ENCODE measurements around the gene VPS41. TPM values are rescaled to one million over a fixed set of nuclear protein-coding genes. Genes with fewer than 3 reads are reported as not detected.
"Not testable (repeated sequence)": the region's sequence is repeated elsewhere in the genome, so short reads cannot be mapped to it uniquely, and the experiment has no call there.

VPS41 gene
- polyA plus RNA-seq (2012; ENCODE audit: low read depth, missing spikeins), result 32.1 TPM

DNA sequence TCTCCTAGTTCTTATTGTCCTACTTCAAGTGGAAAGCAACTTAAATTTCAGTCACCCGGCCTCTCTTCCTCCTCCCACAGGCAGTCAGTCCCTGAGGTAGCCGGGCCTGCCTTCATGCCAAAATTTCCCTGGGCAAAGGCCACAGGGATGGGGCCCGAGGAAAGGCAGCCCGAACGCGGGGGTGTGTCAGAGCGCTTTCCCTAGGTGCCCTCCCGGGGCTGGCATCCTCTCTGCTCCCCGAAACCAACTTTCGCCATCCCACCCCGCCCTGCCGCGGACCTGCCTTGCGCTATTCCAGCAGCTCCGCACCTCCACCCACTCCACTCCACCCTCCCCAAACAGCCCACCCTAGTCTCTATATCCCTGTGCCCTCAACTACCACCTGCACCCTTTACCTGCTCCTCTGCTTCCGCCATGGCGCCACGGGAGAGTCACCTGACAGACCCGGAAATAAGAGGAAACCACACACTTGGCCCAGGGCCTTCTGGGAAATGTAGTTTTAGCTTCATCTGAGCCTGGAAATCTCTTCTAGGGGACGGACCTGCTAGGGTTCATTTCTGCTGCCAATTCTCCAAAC lies at the start of gene VPS41:
Gene VPS41 (minus strand): TSS at position 433 of the 577 bp plus-strand sequence. CDS start 17 bp downstream, at position 416.
- DNase-seq (ENCODE audit: insufficient read length, low spot score), result peak; percentile 60
- TF ChIP-seq TAF1 (IDR thresholded peaks at IDR 0.05; ENCODE audit: low read depth, low read length), result peak; percentile 88
- TF ChIP-seq POLR2A (IDR thresholded peaks at IDR 0.05; ENCODE audit: low read depth, low read length), result peak; percentile 69
- no peak for TF ChIP-seq SPI1 (IDR thresholded peaks at IDR 0.05; ENCODE audit: low read depth, low read length)
- peak; percentile 89 for FAIRE-seq

DNA sequence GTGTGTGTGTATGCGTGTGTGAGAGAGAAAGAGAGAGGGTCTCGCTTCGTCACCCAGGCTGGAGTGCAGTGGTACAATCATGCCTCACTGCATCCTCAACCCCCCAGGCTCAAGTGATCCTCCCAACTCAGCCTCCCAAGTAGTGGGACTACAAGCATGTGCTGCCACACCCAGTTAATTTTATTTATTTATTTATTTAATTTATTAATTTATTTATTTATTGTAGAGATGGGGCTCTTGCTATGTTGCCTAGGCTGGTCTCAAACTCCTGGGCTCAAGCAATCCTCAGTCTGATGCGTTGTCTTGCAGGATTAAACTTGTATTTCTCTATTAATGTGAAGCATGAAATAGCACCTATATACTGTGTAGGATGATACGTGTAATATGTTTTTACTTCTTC lies 46.9 kb upstream of the VPS41 start:
- no peak for TF ChIP-seq PAX5 (IDR thresholded peaks at IDR 0.05; ENCODE audit: insufficient read depth, low read length, severe bottlenecking)
- TF ChIP-seq POU2F2 (IDR thresholded peaks at IDR 0.05; ENCODE audit: low read depth, low read length), result no peak
- TF ChIP-seq POLR2AphosphoS5 (IDR thresholded peaks at IDR 0.05; ENCODE audit: low read depth, low read length), result no peak
- no peak for TF ChIP-seq SPI1 (IDR thresholded peaks at IDR 0.05; ENCODE audit: low read depth, low read length)
- no peak for TF ChIP-seq TAF1 (IDR thresholded peaks at IDR 0.05; ENCODE audit: low read depth, low read length)
- TF ChIP-seq POLR2A (IDR thresholded peaks at IDR 0.05; ENCODE audit: low read depth, low read length), result no peak
- no peak for DNase-seq (ENCODE audit: insufficient read length, low spot score)
- no peak for FAIRE-seq

DNA sequence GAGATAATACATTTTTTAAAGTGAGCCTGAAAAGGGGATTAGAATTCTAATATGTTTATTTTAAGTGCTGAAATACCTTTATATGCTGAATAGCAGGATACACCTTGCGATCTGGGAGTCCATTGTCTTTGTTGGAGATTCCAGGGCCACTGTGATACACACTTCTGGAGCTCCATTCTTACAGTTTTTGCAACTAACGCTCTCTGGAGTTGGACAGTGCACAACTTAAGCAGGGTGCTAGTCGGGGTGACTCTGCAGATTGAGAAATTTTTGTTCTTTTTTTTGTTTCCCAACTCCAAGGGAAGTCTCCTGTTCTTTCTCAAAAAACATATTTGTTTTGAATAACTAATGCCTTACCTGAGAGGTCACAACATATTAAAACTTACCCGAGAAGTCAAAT lies 45.0 kb upstream of the VPS41 start:
- TF ChIP-seq TAF1 (IDR thresholded peaks at IDR 0.05; ENCODE audit: low read depth, low read length), result no peak
- TF ChIP-seq SPI1 (IDR thresholded peaks at IDR 0.05; ENCODE audit: low read depth, low read length), result no peak
- no peak for TF ChIP-seq POLR2AphosphoS5 (IDR thresholded peaks at IDR 0.05; ENCODE audit: low read depth, low read length)
- no peak for TF ChIP-seq POU2F2 (IDR thresholded peaks at IDR 0.05; ENCODE audit: low read depth, low read length)
- TF ChIP-seq POLR2A (IDR thresholded peaks at IDR 0.05; ENCODE audit: low read depth, low read length), result no peak
- TF ChIP-seq PAX5 (IDR thresholded peaks at IDR 0.05; ENCODE audit: insufficient read depth, low read length, severe bottlenecking), result no peak
- FAIRE-seq (no peak), DNase-seq (ENCODE audit: insufficient read length, low spot score) (no peak)

DNA sequence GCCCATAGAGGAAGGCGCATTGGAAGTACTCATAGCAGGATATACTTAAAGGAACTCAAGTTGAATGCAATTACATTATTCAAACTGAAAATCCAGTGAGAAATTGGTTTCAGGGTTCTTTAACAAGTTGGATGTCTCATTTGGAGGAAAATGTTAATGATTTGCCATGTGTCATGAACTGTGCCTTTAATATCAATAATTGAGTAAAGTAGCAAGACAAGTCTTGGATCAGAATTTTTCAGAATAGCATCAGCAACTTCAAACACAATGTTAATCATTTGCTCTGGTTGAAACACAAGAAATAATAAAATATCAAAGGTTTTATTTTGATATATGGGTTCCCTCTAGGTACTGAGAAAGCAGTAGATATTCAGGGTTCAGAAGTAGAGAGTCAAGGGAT lies 44.2 kb upstream of the VPS41 start:
- FAIRE-seq, result no peak
- TF ChIP-seq POLR2A (IDR thresholded peaks at IDR 0.05; ENCODE audit: low read depth, low read length), result no peak
- no peak for TF ChIP-seq POLR2AphosphoS5 (IDR thresholded peaks at IDR 0.05; ENCODE audit: low read depth, low read length)
- no peak for TF ChIP-seq SPI1 (IDR thresholded peaks at IDR 0.05; ENCODE audit: low read depth, low read length)
- no peak for TF ChIP-seq TAF1 (IDR thresholded peaks at IDR 0.05; ENCODE audit: low read depth, low read length)
- no peak for TF ChIP-seq PAX5 (IDR thresholded peaks at IDR 0.05; ENCODE audit: insufficient read depth, low read length, severe bottlenecking)
- no peak for TF ChIP-seq POU2F2 (IDR thresholded peaks at IDR 0.05; ENCODE audit: low read depth, low read length)
- no peak for DNase-seq (ENCODE audit: insufficient read length, low spot score)

DNA sequence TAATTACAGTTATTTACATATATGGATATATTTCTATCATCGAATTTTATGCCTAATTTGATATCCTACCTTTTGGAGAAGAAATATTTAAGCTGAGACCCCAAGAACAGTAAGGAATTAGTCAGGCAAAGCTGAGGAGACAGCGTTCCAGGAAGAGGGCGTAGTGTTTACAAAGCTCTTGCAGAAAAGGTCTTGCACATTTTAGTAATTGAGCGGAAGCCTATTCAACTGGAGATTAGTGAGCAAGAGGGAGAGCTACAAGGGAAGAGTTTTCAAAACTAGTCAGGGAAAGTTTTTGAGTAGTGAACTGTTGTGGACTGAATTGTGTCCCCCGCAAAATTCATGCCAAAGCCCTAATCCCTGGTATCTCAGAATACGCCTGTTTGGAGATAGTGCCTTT lies 42.2 kb upstream of the VPS41 start:
- no peak for DNase-seq (ENCODE audit: insufficient read length, low spot score)
- TF ChIP-seq POLR2AphosphoS5 (IDR thresholded peaks at IDR 0.05; ENCODE audit: low read depth, low read length), result no peak
- TF ChIP-seq SPI1 (IDR thresholded peaks at IDR 0.05; ENCODE audit: low read depth, low read length), result no peak
- no peak for TF ChIP-seq POU2F2 (IDR thresholded peaks at IDR 0.05; ENCODE audit: low read depth, low read length)
- no peak for TF ChIP-seq PAX5 (IDR thresholded peaks at IDR 0.05; ENCODE audit: insufficient read depth, low read length, severe bottlenecking)
- no peak for TF ChIP-seq POLR2A (IDR thresholded peaks at IDR 0.05; ENCODE audit: low read depth, low read length)
- TF ChIP-seq TAF1 (IDR thresholded peaks at IDR 0.05; ENCODE audit: low read depth, low read length), result no peak
- peak; percentile 5 for FAIRE-seq

DNA sequence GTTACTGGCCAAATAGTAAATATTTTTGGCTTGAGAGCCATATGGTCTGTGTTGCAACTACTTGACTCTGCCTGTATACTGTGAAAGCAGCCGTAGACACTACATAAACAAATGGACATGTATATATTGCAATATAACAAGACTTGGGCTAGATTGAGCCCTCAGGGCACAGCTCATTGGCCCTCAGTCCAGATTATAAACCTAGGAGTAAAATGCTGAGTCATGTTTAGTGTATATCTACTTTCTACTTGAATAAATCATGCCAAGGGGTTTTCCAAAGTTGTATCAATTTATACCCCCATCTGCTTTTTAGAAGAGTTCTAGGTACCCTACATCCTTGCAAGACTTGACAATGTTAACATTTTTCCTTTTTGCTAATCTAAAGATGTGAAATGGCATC lies 41.3 kb upstream of the VPS41 start:
- no peak for DNase-seq (ENCODE audit: insufficient read length, low spot score)
- TF ChIP-seq PAX5 (IDR thresholded peaks at IDR 0.05; ENCODE audit: insufficient read depth, low read length, severe bottlenecking), result no peak
- TF ChIP-seq SPI1 (IDR thresholded peaks at IDR 0.05; ENCODE audit: low read depth, low read length), result no peak
- no peak for TF ChIP-seq POLR2AphosphoS5 (IDR thresholded peaks at IDR 0.05; ENCODE audit: low read depth, low read length)
- no peak for TF ChIP-seq TAF1 (IDR thresholded peaks at IDR 0.05; ENCODE audit: low read depth, low read length)
- no peak for TF ChIP-seq POLR2A (IDR thresholded peaks at IDR 0.05; ENCODE audit: low read depth, low read length)
- TF ChIP-seq POU2F2 (IDR thresholded peaks at IDR 0.05; ENCODE audit: low read depth, low read length), result no peak
- no peak for FAIRE-seq

DNA sequence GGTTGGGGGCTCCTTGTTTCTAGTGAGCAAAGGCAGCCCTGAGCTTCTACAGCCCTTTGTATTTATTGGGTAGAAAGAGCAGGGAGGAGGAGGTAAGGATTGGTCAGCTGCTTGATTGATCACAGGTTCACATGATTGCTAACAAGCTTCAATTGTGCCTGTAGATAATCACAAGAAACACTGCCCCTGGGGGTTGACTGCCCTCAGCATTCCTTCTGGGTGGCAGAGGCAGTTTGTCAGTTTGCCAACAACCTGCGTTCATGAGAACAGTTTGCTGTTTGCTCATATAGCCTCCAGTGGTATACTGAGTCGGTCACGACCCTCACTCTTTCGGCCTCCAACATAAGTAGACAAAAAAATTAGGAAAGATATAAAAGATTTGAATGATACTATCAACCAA lies 38.5 kb upstream of the VPS41 start:
- FAIRE-seq; DNase-seq (ENCODE audit: insufficient read length, low spot score): not testable (repeated sequence)

DNA sequence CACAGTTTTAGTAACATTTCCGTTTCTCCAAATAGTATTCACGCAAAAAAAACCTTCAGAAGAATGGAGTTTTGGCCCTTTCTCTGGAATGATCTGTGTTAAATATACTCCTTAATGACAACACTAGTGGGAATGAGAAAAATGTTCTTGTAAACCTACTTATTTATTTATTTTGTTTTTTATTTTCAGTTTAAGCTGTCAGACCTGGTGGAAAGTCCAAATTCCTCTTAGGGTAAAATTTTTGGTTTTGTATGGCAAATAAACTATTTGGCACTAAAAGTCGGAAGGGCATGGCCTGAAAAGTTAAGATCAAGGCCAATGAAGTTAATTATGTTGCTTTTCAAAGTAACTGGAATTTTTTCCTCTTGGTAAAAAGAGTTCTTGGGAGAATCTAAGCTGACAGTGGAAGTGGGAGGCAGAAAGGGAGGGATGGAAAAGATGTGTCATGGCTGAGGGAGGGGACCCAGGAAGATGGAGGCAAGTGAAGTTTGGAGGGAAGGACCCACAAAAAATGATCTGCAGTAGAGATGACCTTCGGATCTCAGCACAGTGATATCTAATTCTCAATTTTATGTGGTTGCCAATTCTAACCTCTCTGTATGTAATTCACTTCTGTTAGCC lies 33.5 kb upstream of the VPS41 start:
- TF ChIP-seq POLR2AphosphoS5 (IDR thresholded peaks at IDR 0.05; ENCODE audit: low read depth, low read length) (no peak), SPI1 (IDR thresholded peaks at IDR 0.05; ENCODE audit: low read depth, low read length) (no peak), PAX5 (IDR thresholded peaks at IDR 0.05; ENCODE audit: insufficient read depth, low read length, severe bottlenecking) (no peak), TAF1 (IDR thresholded peaks at IDR 0.05; ENCODE audit: low read depth, low read length) (no peak), POLR2A (IDR thresholded peaks at IDR 0.05; ENCODE audit: low read depth, low read length) (no peak), POU2F2 (IDR thresholded peaks at IDR 0.05; ENCODE audit: low read depth, low read length) (no peak)
- FAIRE-seq (no peak), DNase-seq (ENCODE audit: insufficient read length, low spot score) (no peak)

DNA sequence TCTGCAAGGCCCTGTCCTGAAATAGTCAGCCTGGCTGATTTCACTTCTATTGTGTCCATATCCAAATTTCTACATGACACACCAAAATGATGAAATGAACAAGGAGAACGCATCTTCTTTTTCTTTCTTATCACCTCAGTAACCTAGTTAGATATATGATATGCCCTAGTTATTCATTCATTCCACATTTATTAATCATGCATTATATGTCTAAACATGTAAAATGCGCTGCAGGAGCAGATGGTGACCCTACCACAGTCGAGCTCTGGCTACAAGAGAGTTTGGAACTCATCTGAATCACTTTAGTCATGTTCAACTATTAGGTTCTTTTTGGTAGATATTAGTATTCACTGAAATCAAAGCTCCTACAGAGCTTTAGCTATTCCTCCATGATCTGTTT lies 31.8 kb upstream of the VPS41 start:
- FAIRE-seq (no peak), DNase-seq (ENCODE audit: insufficient read length, low spot score) (no peak)
- TF ChIP-seq PAX5 (IDR thresholded peaks at IDR 0.05; ENCODE audit: insufficient read depth, low read length, severe bottlenecking), result no peak
- TF ChIP-seq POLR2AphosphoS5 (IDR thresholded peaks at IDR 0.05; ENCODE audit: low read depth, low read length), result no peak
- no peak for TF ChIP-seq TAF1 (IDR thresholded peaks at IDR 0.05; ENCODE audit: low read depth, low read length)
- TF ChIP-seq SPI1 (IDR thresholded peaks at IDR 0.05; ENCODE audit: low read depth, low read length), result no peak
- TF ChIP-seq POU2F2 (IDR thresholded peaks at IDR 0.05; ENCODE audit: low read depth, low read length), result no peak
- no peak for TF ChIP-seq POLR2A (IDR thresholded peaks at IDR 0.05; ENCODE audit: low read depth, low read length)

DNA sequence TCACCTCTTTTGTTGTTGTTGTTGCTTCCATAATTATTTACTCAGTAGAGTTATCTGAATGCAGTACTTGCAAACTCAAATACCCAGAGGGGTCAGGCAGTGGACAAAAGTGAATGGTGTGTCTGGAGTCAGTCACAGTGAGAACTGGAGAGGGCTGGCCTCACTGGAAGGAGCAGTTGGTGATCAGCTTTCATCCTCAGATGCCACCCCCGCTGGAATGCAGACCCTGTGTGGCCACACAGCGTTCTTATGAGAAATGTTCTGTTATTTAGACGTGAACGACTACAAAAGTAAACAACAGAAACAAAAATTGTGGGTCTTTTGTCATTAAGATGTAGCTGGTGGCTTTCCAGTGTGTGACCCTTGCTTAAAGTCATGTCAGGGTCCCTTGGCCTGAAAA lies 29.6 kb upstream of the VPS41 start:
- FAIRE-seq, result no peak
- DNase-seq (ENCODE audit: insufficient read length, low spot score), result no peak
- TF ChIP-seq POLR2A (IDR thresholded peaks at IDR 0.05; ENCODE audit: low read depth, low read length), result no peak
- TF ChIP-seq PAX5 (IDR thresholded peaks at IDR 0.05; ENCODE audit: insufficient read depth, low read length, severe bottlenecking), result no peak
- TF ChIP-seq TAF1 (IDR thresholded peaks at IDR 0.05; ENCODE audit: low read depth, low read length), result no peak
- TF ChIP-seq SPI1 (IDR thresholded peaks at IDR 0.05; ENCODE audit: low read depth, low read length), result no peak
- no peak for TF ChIP-seq POU2F2 (IDR thresholded peaks at IDR 0.05; ENCODE audit: low read depth, low read length)
- TF ChIP-seq POLR2AphosphoS5 (IDR thresholded peaks at IDR 0.05; ENCODE audit: low read depth, low read length), result no peak

All from GM12891 (cell line).